ENCODE results near the gene ARF4. TPM values are rescaled to one million over a fixed set of nuclear protein-coding genes. Genes with fewer than 3 reads are reported as not detected.

Gene ARF4
- total and polyA plus RNA-seq, 7 donors, result 88.1 to 290 (median 96.9) TPM

DNA sequence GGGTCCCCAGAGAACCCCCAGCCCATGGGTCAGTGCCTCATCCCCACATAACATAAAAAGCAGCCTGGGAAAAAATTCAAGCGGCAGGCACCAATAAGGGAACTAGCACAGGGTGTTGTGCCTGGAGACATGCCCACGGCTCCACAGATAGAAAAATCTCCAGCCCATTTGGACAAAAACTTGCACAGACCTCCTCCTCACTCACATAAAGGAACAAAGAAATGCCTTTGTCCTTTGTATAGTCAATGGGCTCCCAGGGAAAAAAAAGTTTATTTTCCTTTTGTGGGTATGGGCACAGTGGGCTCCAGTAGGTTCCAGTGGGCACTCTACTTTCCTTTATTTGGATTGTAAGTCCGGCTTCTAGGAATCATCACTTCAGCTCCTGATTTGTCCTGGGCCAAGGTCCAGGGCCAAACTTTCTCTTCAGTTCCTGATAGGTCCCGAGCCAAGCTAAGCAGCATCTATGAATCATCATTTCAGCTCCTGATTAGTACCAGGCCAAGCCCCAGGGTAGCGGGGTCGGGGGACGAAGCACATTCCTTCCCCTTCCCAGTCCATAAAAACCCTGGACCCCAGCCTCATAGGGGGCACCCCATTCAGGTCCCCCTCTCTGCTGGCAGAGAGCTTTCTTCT, 51.4 kb downstream of the ARF4 start:
- peaks cover 0 to 9% (median 4%) of the 10 kb centered on the region in 4 donors for H3K4me1 ChIP-seq
- TF ChIP-seq EP300 (IDR thresholded peaks at IDR 0.05) (no peak), POLR2AphosphoS5 (IDR thresholded peaks at IDR 0.05) (no peak), POLR2A (IDR thresholded peaks at IDR 0.05) (no peak), CTCF (IDR thresholded peaks at IDR 0.05) (no peak)
- H3K4me3 ChIP-seq, result no peak overlapping the region
- H3K27me3 ChIP-seq, result peaks cover 0 to 15% (median 0%) of the 10 kb centered on the region in 3 donors
- H3K27ac ChIP-seq, result no peak overlapping the region
- no peaks in the 10 kb centered on the region for H3K9me3 ChIP-seq
- intact Hi-C loops (cut with DNase I), result no loop called here
- WGBS, 2 donors, result 78 to 87% methylated on average over 7 of the region's 7 CpGs
- no peaks in the 10 kb centered on the region for H3K36me3 ChIP-seq
- no peak for DNase-seq

- intact Hi-C loops (cut with DNase I), result no loop called here
- Histone ChIP-seq H3K4me3 (no peak within 1 kb of the TSS), H3K4me1 (peaks cover 0 to 9% (median 4%) of the 10 kb centered on the region in 4 donors), H3K27me3 (peaks cover 0 to 15% (median 0%) of the 10 kb centered on the region in 3 donors), H3K9me3 (no peaks in the 10 kb centered on the region), H3K27ac (no peak within 1 kb of the TSS), H3K36me3 (no peaks in the 10 kb centered on the region)
- WGBS, 2 donors, result 3 to 9% methylated on average over 20 of the region's 20 CpGs
- no peak for TF ChIP-seq POLR2A (IDR thresholded peaks at IDR 0.05)
- TF ChIP-seq POLR2AphosphoS5 (IDR thresholded peaks at IDR 0.05), result no peak
- TF ChIP-seq CTCF (IDR thresholded peaks at IDR 0.05), result no peak
- TF ChIP-seq EP300 (IDR thresholded peaks at IDR 0.05), result no peak
- DNase-seq, result no peak
These were observed 52.7 kb downstream of the ARF4 start, which contains the start of gene DNAH12 for GRCh38 chr3:57544181-57545125. TSS of gene DNAH12 (minus strand) at chr3:57544344. CDS start at chr3:57542870, 1,474 bp downstream.

DNA sequence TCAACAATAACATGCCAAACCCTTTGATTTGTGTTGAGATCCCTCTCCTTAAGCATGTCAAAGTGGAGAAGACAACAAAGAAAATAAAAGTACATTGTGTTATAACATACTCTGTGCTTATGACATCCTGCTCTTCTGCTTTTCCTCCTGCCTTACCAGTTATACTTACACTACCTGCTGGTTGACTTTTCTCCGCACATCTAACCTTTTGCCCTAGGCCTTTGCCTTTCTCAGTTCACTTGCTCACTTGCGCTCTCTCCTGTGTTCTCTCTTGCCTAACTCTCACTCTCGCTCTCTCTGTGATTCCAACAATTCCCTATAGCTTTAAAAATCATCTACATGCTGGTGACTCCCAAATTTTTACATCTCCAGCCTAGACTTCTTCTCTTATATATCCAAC, 58.7 kb downstream of the ARF4 start:
- no peak overlapping the region for H3K4me3 ChIP-seq
- H3K36me3 ChIP-seq, result no peaks in the 10 kb centered on the region
- no peak overlapping the region for H3K27ac ChIP-seq
- intact Hi-C loops (cut with DNase I), result no loop called here
- TF ChIP-seq EP300 (IDR thresholded peaks at IDR 0.05) (no peak), CTCF (IDR thresholded peaks at IDR 0.05) (no peak), POLR2AphosphoS5 (IDR thresholded peaks at IDR 0.05) (no peak), POLR2A (IDR thresholded peaks at IDR 0.05) (no peak)
- peaks cover 0 to 2% (median 0%) of the 10 kb centered on the region in 3 donors for H3K27me3 ChIP-seq
- DNase-seq, result no peak
- no peaks in the 10 kb centered on the region for H3K9me3 ChIP-seq
- 92 to 96% methylated on average over 3 of the region's 3 CpGs for WGBS, 2 donors
- no peaks in the 10 kb centered on the region for H3K4me1 ChIP-seq

- no peak overlapping the region for H3K4me3 ChIP-seq
- H3K36me3 ChIP-seq, result no peaks in the 10 kb centered on the region
- DNase-seq, result no peak
- H3K9me3 ChIP-seq, result no peaks in the 10 kb centered on the region
- TF ChIP-seq CTCF (IDR thresholded peaks at IDR 0.05), result no peak
- no peak for TF ChIP-seq POLR2AphosphoS5 (IDR thresholded peaks at IDR 0.05)
- no peak for TF ChIP-seq POLR2A (IDR thresholded peaks at IDR 0.05)
- no peak for TF ChIP-seq EP300 (IDR thresholded peaks at IDR 0.05)
- intact Hi-C loops (cut with DNase I), result no loop called here
- no peaks in the 10 kb centered on the region for H3K4me1 ChIP-seq
- no peaks in the 10 kb centered on the region for H3K27me3 ChIP-seq
- H3K27ac ChIP-seq, result no peak overlapping the region
These were observed 67.0 kb downstream of the ARF4 start for GRCh38 chr3:57530071-57530608.

Small RNA genes lying within 50 kb of the gene (small RNA-seq; reads per million reads assigned to genes)
- gene RNU6-108P (0 reads per million in 3 donors), gene RNU6-483P (0 reads per million in 3 donors), gene RNU6ATAC26P (0 reads per million in 3 donors)

Other genes with a start within 250 kb of the ARF4 start
- under 1 TPM in 2 of 4 donors, not detected in 2; 0.27 to 0.28 TPM for gene DNAH12, start 53.0 kb downstream of the ARF4 start, total RNA-seq
- gene DNAH12, start 53.0 kb downstream of the ARF4 start, polyA plus RNA-seq, result under 1 TPM in 1 of 3 donors, not detected in 2; 0.16 TPM
- 10 to 100 TPM; 11.4 to 17.9 (median 12.4) TPM for gene PDE12, start 41.1 kb downstream of the ARF4 start, total RNA-seq
- 1 to 10 TPM; 4.8 to 7.4 (median 7.4) TPM for gene PDE12, start 41.1 kb downstream of the ARF4 start, polyA plus RNA-seq
- gene DENND6A, start 95.7 kb upstream of the ARF4 start, total RNA-seq, result 10 to 100 TPM; 23.8 to 51.7 (median 38.4) TPM
- gene DENND6A, start 95.7 kb upstream of the ARF4 start, polyA plus RNA-seq, result 1 to 10 TPM; 6.0 to 8.6 (median 8.6) TPM
- gene SLMAP, start 159.0 kb upstream of the ARF4 start, total RNA-seq, result 100 to 1,000 TPM; 300 to 745 (median 456) TPM
- 10 to 100 TPM; 28.2 to 32.7 (median 31.4) TPM for gene SLMAP, start 159.0 kb upstream of the ARF4 start, polyA plus RNA-seq